Activated CD4-positive, alpha-beta T cell treated with anti-CD3 and anti-CD28 coated beads for 4 hours (primary cell): ENCODE measurements around the gene KIFBP.
A peak's percentile ranks its signal among the peaks of the same experiment; 100 is the strongest.

Experiments
- DNase-seq, 2 donors: peaks; one replicate each; pipeline ENCODE4 v3.0.0-alpha.2; 2020

KIFBP gene

DNA sequence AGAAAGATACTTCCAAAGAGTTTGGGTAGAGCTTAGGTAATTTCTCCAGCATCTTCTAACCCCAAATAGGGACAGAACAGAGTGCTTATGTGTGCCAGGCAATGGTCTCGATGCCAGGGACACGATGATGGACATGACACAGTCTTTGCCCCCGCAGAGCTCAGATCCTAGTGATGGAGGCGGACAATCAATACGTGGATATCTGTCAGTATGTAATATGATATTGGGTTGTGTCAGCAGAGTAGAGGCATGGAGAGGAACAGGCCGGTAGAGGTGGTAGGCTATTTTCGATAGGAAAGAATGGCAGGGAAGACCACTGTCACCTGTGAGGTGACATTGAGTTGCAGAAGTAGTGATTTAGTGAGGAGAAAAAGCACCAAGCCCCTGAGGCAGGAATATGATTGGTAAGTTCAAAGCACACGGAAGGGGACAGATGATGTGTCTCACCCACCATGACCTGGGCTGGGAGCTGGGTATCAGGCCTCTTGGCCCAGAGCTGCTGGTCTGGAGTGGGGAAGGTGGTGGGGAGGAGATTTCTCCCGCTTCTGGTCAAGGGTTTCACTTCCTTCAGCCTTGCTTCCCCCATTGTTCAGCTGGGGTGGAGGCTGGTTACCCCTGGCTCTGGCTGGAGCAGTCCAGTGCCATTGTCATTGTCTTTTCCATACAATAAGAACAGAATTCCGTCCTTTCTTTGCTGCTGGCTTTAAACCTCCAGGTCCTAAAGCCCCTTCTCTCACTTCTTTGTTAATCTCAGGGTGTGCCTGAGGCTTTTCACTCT is 63.3 kb downstream of the KIFBP start:
- DNase-seq = no peak

- DNase-seq = no peak
These were observed 64.1 kb downstream of the KIFBP start for GRCh38 chr10:69052736-69053135.

- no peak for DNase-seq
These were observed 66.6 kb downstream of the KIFBP start for GRCh38 chr10:69055241-69055640.

- DNase-seq = no peak
These were observed 67.5 kb downstream of the KIFBP start for GRCh38 chr10:69056129-69056528.

DNA sequence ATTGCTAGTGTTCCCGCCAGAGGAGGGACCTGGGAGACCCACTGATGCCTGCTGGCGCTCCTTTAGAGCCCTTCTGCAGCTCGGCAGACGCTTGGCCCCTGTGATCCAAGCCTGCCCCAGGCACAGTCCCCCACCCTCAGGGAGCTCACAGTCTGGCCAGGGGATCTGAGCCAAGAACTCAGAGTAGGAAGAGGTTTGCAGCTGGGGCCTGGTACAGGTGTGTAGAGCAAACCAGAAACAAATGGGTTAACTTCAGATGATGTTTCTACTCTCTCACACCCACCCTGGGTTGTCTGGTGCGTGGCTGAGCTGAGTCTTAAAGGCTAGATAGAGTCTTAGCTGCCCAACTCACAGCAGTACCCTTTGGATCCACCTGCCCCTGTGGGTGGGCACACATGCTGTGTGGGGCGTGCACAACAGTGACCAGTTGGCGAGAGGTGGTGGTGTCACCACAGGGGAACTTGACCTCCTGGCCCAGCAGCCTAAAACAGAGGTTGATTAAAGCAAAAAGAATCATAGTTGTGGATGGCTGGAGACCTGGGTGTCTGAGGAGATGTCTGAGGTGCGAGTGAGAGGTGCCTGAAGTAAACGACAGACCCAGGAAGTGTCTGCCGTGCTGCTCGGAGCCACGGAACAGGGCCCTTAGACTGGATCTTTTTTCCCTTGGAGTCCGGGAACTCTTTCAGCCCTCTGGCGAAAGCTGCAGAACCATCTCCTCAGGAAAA is 68.1 kb downstream of the KIFBP start:
- no peak for DNase-seq

GRCh38 chr10:69057261-69057950 is 68.8 kb downstream of the KIFBP start:
- DNase-seq = no peak

GRCh38 chr10:69057951-69058297 is 69.3 kb downstream of the KIFBP start:
- DNase-seq = no peak

- no peak for DNase-seq
These were observed 71.7 kb downstream of the KIFBP start for GRCh38 chr10:69060127-69060798.

DNA sequence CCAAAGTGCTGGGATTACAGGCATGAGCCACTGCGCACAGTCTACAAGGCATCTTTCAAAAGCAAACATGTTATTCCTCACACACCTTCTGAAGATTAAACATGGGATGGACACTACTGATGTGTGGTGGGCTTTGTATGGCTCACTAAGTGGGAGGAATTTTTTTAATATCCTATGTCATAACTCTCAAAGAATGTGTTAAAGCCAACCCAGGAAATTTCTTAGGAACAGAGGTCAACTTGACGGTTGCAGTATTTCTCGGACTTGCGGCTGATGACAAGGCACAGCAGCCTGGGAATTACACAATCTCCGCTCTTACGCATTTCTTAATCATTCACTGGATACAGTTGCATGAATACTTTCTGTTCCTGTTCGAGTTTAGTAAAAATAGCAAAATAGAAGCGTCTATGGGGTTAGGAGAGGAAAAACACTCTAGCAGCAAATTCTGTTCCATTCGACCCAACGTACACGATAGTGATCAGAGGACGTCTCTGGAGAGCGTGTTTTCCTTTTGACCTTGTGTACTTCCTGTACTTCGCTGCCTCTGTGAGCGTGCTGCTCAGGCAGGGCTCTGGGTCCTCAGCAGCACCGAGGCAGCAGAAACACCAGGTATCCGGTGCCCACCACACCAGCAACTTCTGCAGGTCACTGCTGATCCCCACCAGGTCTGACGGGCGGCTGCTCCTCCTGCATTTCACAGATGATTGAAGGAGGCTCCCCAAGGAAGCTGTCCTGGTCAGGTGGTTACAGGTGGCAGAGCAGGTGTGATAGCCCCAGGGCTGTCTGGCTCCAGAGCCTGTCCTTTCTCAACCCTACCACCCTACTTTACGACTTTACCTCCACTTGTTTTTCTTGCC is 72.9 kb downstream of the KIFBP start:
- peak in 1 of 2 donors; percentile 21 for DNase-seq

GRCh38 chr10:69062901-69063300 is 74.3 kb downstream of the KIFBP start:
- DNase-seq = no peak

DNA sequence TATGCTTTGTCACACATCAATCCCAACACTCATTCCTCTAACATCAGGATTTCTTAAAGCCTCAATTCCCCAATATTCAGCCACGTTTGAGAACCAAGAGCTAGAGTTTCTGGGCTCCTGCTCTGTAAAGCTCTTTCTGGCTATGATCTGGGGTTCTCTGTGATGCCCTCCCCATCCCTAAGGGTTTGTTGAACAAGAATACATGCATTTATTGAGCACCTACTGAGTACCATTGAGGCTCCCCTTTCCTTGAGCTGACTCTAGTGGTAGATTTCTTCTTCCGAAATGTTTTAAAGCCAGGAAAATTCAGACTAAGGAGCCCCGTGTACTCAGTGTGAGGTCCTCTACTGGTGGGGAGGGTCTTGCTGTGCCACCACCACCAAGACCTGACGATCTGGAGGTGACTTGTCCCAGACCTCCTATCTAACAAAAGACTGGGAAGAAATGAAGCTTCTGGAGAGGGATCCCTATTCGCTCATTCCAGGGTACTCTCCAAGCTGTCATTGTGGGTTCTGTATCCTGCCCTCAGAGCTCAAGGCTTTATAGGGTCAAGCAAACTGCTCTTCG is 76.2 kb downstream of the KIFBP start:
- DNase-seq = no peak

DNA sequence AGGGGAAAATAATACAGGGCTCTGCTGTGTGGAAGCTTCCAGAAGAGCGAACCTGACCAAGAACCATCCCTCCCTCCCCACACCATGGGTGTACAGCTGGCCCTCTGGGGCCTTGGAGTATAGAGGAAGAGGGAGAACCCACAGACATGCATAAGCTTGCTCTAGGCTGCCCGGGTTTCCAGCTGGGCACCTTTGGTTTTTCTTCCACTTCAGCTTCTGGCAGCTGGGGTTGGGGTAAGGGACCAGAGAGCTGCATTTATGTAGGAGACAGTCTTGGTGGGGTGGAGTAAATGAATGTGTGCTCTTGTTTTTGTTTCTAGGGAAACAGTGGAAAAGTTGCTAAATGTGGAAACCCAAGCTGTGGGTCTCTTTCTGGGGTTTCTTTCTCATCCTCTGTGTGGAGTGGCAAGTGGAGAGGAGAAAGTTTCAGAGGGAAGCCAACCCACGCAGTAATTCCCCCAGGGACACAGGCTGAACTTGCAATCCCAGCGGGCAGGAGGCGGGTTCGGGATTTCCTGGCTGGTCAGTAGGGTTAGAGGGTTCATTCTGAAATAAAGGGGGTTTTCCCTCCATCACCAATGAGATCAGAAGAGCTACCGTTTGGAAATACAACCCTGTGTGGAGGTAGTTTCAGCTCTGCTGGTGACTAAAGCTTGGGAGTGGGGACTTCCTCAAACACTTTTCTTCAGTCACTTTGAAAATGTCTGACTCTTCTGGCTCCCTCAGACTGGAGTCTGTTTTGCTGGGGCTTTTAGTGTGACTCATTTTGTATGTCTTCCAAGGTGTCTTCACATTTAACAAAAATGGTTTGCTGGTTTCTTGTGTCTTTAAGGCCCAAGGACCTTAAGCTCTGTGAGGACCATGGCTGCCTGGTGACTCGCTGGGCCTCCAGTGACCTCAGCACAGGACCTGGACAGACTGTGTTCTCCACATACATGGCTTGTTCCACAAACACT is 77.1 kb downstream of the KIFBP start:
- DNase-seq = no peak
